OCI-LY3 (cell line): ENCODE data around the gene SPEF2.

Experiments used
- H2AFZ ChIP-seq: fragments of 200-600, 300-600 bp; shearing (Covaris generic); 2 replicates; pipeline ENCODE4 v1.6.0; 2014; ENCODE audit warnings: antibody characterized with exemption, low read depth, low read length
- H3K27ac ChIP-seq: fragments of 200-600, 300-600 bp; sonication (generic); 2 replicates; pipeline ENCODE4 v1.5.1; 2014; ENCODE audit warnings: mild to moderate bottlenecking, low read length, moderate library complexity, mixed read lengths
- H3K27me3 ChIP-seq: fragments of 200-600, 300-600 bp; sonication (generic); 2 replicates; pipeline ENCODE4 v1.6.1; 2014; ENCODE audit warnings: low read depth, low read length, mixed read lengths
- H3K36me3 ChIP-seq: fragments of 200-600, 300-600 bp; sonication (generic); replicated peaks from 2 replicates; pipeline ENCODE3; 2014; ENCODE audit warnings: low read depth, low read length, mixed read lengths
- H3K4me1 ChIP-seq: fragments of 300-600, 200-600 bp; sonication (generic); 2 replicates; pipeline ENCODE4 v1.6.1; 2014; ENCODE audit warnings: low read length, mixed read lengths
- H3K4me2 ChIP-seq: fragments of 200-600, 300-600 bp; sonication (generic); 2 replicates; pipeline ENCODE4 v1.6.1; 2014; ENCODE audit warnings: low read length, mixed read lengths
- H3K4me3 ChIP-seq: fragments of 300-600, 200-600 bp; sonication (generic); 2 replicates; pipeline ENCODE4 v1.5.1; 2014; ENCODE audit warnings: antibody characterized with exemption, mild to moderate bottlenecking, low read length, moderate library complexity
- H3K79me2 ChIP-seq: fragments of 300-600, 200-600 bp; shearing (Covaris generic); 2 replicates; pipeline ENCODE4 v1.6.1; 2014; ENCODE audit warnings: mild to moderate bottlenecking, low read length, mixed read lengths
- H3K9ac ChIP-seq: fragments of 300-600, 200-600 bp; shearing (Covaris generic); 2 replicates; pipeline ENCODE4 v1.6.0; 2014; ENCODE audit warnings: mild to moderate bottlenecking, low read length, moderate library complexity
- H3K9me3 ChIP-seq: fragments of 200-600, 300-600 bp; shearing (Covaris generic); 2 replicates; pipeline ENCODE4 v1.6.1; 2014; ENCODE audit warnings: low read length, mixed read lengths; ENCODE audit not compliant: insufficient read depth
- H4K20me1 ChIP-seq: fragments of 200-600, 300-600 bp; sonication (generic); 2 replicates; pipeline ENCODE4 v1.6.1; 2016; ENCODE audit warnings: low read length, mixed read lengths; ENCODE audit not compliant: insufficient read depth
- EZH2phosphoT487 ChIP-seq: fragments of 200-600 bp; shearing (Covaris generic); IDR thresholded peaks from 2 replicates; pipeline ENCODE4 v1.6.1; 2018; ENCODE audit warnings: antibody characterized with exemption, mixed run types, low read depth
- TF ChIP-seq, protein P1 (sequence below): fragments of 200-600, 300-600 bp; sonication (generic); IDR thresholded peaks from 2 replicates; pipeline ENCODE4 v1.5.1; 2014; ENCODE audit warnings: antibody characterized with exemption, low read length, low read depth

The SPEF2 gene

DNA sequence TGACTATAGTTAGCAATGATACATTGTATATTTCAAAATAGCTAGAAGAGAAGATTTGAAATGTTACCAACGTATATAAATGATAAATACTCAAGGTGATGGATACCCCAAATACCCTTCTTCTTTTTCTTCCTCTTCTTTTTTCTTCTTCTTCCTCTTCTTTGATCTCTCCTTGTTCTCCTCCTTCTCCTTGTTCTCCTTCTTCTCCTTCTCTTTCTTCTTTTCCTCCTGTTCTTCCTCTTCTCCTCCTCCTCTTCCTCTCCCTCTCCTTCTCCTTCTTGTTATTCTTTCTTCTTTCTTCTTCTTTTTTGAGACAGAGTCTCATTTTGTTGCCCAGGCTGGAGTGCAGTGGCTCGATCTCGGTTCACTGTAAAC is 616 bp upstream of the SPEF2 start:
- TF ChIP-seq EZH2phosphoT487: no peak
- TF ChIP-seq, protein P1, sequence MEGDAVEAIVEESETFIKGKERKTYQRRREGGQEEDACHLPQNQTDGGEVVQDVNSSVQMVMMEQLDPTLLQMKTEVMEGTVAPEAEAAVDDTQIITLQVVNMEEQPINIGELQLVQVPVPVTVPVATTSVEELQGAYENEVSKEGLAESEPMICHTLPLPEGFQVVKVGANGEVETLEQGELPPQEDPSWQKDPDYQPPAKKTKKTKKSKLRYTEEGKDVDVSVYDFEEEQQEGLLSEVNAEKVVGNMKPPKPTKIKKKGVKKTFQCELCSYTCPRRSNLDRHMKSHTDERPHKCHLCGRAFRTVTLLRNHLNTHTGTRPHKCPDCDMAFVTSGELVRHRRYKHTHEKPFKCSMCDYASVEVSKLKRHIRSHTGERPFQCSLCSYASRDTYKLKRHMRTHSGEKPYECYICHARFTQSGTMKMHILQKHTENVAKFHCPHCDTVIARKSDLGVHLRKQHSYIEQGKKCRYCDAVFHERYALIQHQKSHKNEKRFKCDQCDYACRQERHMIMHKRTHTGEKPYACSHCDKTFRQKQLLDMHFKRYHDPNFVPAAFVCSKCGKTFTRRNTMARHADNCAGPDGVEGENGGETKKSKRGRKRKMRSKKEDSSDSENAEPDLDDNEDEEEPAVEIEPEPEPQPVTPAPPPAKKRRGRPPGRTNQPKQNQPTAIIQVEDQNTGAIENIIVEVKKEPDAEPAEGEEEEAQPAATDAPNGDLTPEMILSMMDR: no peak
- H3K9ac ChIP-seq: no peak overlapping the region
- H3K4me3 ChIP-seq: no peak overlapping the region
- H3K36me3 ChIP-seq: no peaks in the 10 kb centered on the region
- H2AFZ ChIP-seq: no peak overlapping the region
- no peak overlapping the region for H3K27ac ChIP-seq
- H3K79me2 ChIP-seq: no peaks in the 10 kb centered on the region
- H3K27me3 ChIP-seq: no peaks in the 10 kb centered on the region
- no peaks in the 10 kb centered on the region for H3K9me3 ChIP-seq
- H4K20me1 ChIP-seq: no peaks in the 10 kb centered on the region
- no peak overlapping the region for H3K4me2 ChIP-seq
- H3K4me1 ChIP-seq: no peaks in the 10 kb centered on the region

DNA sequence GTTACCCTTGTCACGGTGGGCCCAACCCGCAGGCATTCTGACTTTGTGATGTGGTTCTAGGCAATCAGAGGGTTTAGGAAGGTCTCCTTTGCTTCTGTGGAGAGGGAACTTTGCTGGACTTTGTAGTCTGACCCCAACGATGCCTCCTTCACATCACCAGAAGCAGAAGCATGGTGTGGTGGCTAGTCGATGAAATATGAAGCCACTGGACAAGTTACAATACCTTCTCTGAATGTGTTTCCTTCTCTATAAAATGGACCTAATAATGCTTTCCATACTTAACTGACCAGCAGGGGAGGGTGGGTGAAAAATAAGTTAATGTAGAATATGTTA is 607 bp downstream of the SPEF2 start:
- H3K79me2 ChIP-seq: no peaks in the 10 kb centered on the region
- no peaks in the 10 kb centered on the region for H3K36me3 ChIP-seq
- H3K9ac ChIP-seq: no peak overlapping the region
- H3K27ac ChIP-seq: no peak overlapping the region
- H2AFZ ChIP-seq: no peak overlapping the region
- H3K4me1 ChIP-seq: no peaks in the 10 kb centered on the region
- H3K9me3 ChIP-seq: no peaks in the 10 kb centered on the region
- no peaks in the 10 kb centered on the region for H3K27me3 ChIP-seq
- H4K20me1 ChIP-seq: no peaks in the 10 kb centered on the region
- no peak overlapping the region for H3K4me2 ChIP-seq
- H3K4me3 ChIP-seq: no peak overlapping the region
- TF ChIP-seq, protein P1: no peak
- TF ChIP-seq EZH2phosphoT487: no peak

DNA sequence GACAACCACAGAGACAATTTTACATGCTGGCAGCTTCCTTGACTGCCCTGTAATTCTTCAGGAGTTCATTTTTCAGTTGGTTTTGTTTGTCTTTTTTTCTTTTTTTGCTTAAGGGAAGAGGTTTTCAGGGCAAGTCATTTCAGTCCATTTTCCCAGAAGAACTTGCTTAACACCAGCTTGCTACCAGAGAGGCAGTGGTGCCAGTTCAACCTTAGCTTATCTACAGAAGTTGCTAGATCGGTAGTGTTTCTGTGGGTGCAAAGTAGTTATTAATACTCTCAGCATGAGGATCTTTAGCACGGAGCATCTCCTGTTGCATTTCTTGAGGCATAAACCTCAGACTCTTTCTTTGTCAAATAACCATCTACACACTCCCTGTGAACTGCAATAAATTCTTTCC is 1.1 kb downstream of the SPEF2 start:
- TF ChIP-seq, protein P1: no peak
- no peak for TF ChIP-seq EZH2phosphoT487
- H3K79me2 ChIP-seq: no peaks in the 10 kb centered on the region
- H4K20me1 ChIP-seq: no peaks in the 10 kb centered on the region
- no peaks in the 10 kb centered on the region for H3K9me3 ChIP-seq
- no peak overlapping the region for H2AFZ ChIP-seq
- no peak overlapping the region for H3K4me2 ChIP-seq
- no peaks in the 10 kb centered on the region for H3K36me3 ChIP-seq
- H3K27ac ChIP-seq: no peak overlapping the region
- H3K27me3 ChIP-seq: no peaks in the 10 kb centered on the region
- H3K4me3 ChIP-seq: no peak overlapping the region
- H3K9ac ChIP-seq: no peak overlapping the region
- H3K4me1 ChIP-seq: no peaks in the 10 kb centered on the region

DNA sequence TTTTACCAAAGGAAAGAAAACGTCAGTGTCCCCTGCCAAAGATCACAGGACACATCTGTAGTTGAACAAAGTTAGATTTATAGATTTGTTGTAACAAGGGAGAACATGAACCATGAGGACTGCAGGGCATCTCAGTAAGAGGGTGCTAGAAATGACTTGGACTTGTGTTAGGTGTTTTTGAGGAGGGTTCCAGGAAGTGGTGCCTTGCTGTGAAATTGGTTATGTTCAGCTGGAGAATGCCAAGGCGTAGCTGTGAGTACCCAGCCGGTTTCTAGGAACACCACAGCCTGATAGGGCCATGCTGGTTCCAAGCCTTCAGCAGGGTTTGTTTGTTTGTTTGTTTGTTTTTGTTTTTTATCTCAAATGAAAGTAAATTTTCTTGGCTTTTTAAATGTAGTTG is 5.3 kb downstream of the SPEF2 start:
- Histone ChIP-seq H2AFZ (no peak overlapping the region), H3K4me1 (no peaks in the 10 kb centered on the region), H3K4me3 (no peak overlapping the region), H3K9me3 (no peaks in the 10 kb centered on the region), H3K9ac (no peak overlapping the region), H3K27ac (no peak overlapping the region), H3K36me3 (no peaks in the 10 kb centered on the region), H3K27me3 (no peaks in the 10 kb centered on the region), H4K20me1 (no peaks in the 10 kb centered on the region), H3K79me2 (no peaks in the 10 kb centered on the region), H3K4me2 (no peak overlapping the region)
- TF ChIP-seq EZH2phosphoT487: no peak
- TF ChIP-seq, protein P1: no peak
